HepG2 (cell line): ENCODE data around the gene ARHGAP9. TPM values are rescaled to one million over a fixed set of nuclear protein-coding genes. Genes with fewer than 3 reads are reported as not detected.

ENCODE experiments used
- BORCS8-MEF2B ChIP-seq: sonication (generic); formaldehyde crosslinking; IDR thresholded peaks from 2 replicates; pipeline ENCODE4 v1.8.0; 2022; ENCODE audit warnings: mild to moderate bottlenecking, missing genetic modification reagents
- DNMT3B ChIP-seq: conservative IDR thresholded peaks from 2 replicates; pipeline ENCODE4 v1.6.1; 2016; ENCODE audit warnings: missing biosample characterization, control low read depth
- EEA1 ChIP-seq: sonication (generic); formaldehyde crosslinking; IDR thresholded peaks from 2 replicates; pipeline ENCODE4 v1.5.1; 2020; ENCODE audit warnings: mild to moderate bottlenecking, missing genetic modification reagents, borderline replicate concordance
- FOXA3 ChIP-seq: IDR thresholded peaks from 2 replicates; pipeline ENCODE4 v1.6.1; 2016; ENCODE audit warnings: missing genetic modification reagents, missing compliant biosample characterization
- KAT2B ChIP-seq: fragments of 150-350 bp; IDR thresholded peaks from 2 replicates; pipeline ENCODE4 v1.6.1; 2014; ENCODE audit warnings: low read depth, low read length, borderline replicate concordance
- KDM5A ChIP-seq: fragments of 200-600 bp; sonication (generic); IDR thresholded peaks from 2 replicates; pipeline ENCODE4 v1.7.0; 2018; ENCODE audit warnings: antibody characterized with exemption, mild to moderate bottlenecking, low read length, borderline replicate concordance
- PITX1 ChIP-seq: sonication (generic); formaldehyde crosslinking; IDR thresholded peaks from 2 replicates; pipeline ENCODE4 v1.5.1; 2020; ENCODE audit warnings: mild to moderate bottlenecking, missing genetic modification reagents
- SALL2 ChIP-seq: sonication (generic); formaldehyde crosslinking; IDR thresholded peaks from 2 replicates; pipeline ENCODE4 v1.8.1; 2023; ENCODE audit warnings: mild to moderate bottlenecking, missing genetic modification reagents, inconsistent platforms
- SMYD3 ChIP-seq: sonication (generic); formaldehyde crosslinking; IDR thresholded peaks from 2 replicates; pipeline ENCODE4 v1.8.1; 2023; ENCODE audit warnings: mild to moderate bottlenecking, missing genetic modification reagents
- SRSF1 ChIP-seq: fragments of 200-400 bp; formaldehyde crosslinking; optimal IDR thresholded peaks from 2 replicates; pipeline ENCODE3; 2017; ENCODE audit warnings: mild to moderate bottlenecking, low read depth, low read length, moderate library complexity
- TGIF2 ChIP-seq: IDR thresholded peaks from 2 replicates; pipeline ENCODE4 v1.6.1; 2016; ENCODE audit warnings: control low read depth, missing compliant biosample characterization
- ZFP1 ChIP-seq: IDR thresholded peaks from 2 replicates; pipeline ENCODE4 v1.6.1; 2016
- ZNF256 ChIP-seq: sonication (generic); formaldehyde crosslinking; conservative IDR thresholded peaks from 2 replicates; pipeline ENCODE4 v1.4.0; 2020; ENCODE audit warnings: missing genetic modification reagents
- ZNF317 ChIP-seq: sonication (generic); formaldehyde crosslinking; IDR thresholded peaks from 2 replicates; pipeline ENCODE4 v1.5.0; 2020; ENCODE audit warnings: mild to moderate bottlenecking, missing genetic modification reagents
- ZNF451 ChIP-seq: sonication (generic); formaldehyde crosslinking; IDR thresholded peaks from 2 replicates; pipeline ENCODE4 v1.5.0; 2020; ENCODE audit warnings: mild to moderate bottlenecking, missing genetic modification reagents
- ZNF468 ChIP-seq: sonication (generic); formaldehyde crosslinking; IDR thresholded peaks from 2 replicates; pipeline ENCODE4 v1.8.0; 2022; ENCODE audit warnings: mild to moderate bottlenecking, moderate library complexity, missing genetic modification reagents
- ZNF543 ChIP-seq: sonication (generic); formaldehyde crosslinking; IDR thresholded peaks from 2 replicates; pipeline ENCODE4 v1.4.0; 2020; ENCODE audit warnings: mild to moderate bottlenecking, missing genetic modification reagents
- ZNF558 ChIP-seq: sonication (generic); formaldehyde crosslinking; IDR thresholded peaks from 2 replicates; pipeline ENCODE4 v1.9.0; 2022; ENCODE audit warnings: mild to moderate bottlenecking, missing genetic modification reagents, borderline replicate concordance
- ZNF577 ChIP-seq: sonication (generic); formaldehyde crosslinking; IDR thresholded peaks from 2 replicates; pipeline ENCODE4 v1.4.0; 2020; ENCODE audit warnings: mild to moderate bottlenecking, low read depth, missing genetic modification reagents, borderline replicate concordance
- polyA plus RNA-seq, 8 experiments: library from polyadenylated mRNA; depleted of rRNA in 3 of 8; stranded (reverse) in 7 of 8; unstranded in 1 of 8; fragments of >200 nt; fragmentation: Illumina TruSeq in 4 of 8; extraction: Trizol in 4 of 8; gene quantifications; 2 replicates each; pipeline versions ENCODE4 v1.2.1 to v1.2.3, GENCODE V29; 2011 to 2016; ENCODE audit warnings: low read depth in 4 of 8, missing spikeins in 1 of 8, mixed read lengths in 1 of 8; ENCODE audit not compliant: insufficient read depth in 1 of 8
- total RNA-seq, 5 experiments: library from RNA; depleted of rRNA; stranded (reverse); fragments of >200 nt; fragmentation: Illumina TruSeq; extraction: Trizol; gene quantifications; 2 replicates each; pipeline ENCODE4 v1.2.3, GENCODE V29; 2016; ENCODE audit warnings: low read depth in 1 of 5
- TF ChIP-seq, protein P1 (sequence below): sonication (generic); formaldehyde crosslinking; IDR thresholded peaks from 2 replicates; pipeline ENCODE4 v1.4.0; 2020; ENCODE audit warnings: mild to moderate bottlenecking, low read depth, missing genetic modification reagents
- TF ChIP-seq, protein P2 (sequence below): sonication (generic); formaldehyde crosslinking; IDR thresholded peaks from 2 replicates; pipeline ENCODE4 v1.4.0; 2020; ENCODE audit warnings: missing genetic modification reagents
- TF ChIP-seq, protein P3 (sequence below): sonication (generic); formaldehyde crosslinking; IDR thresholded peaks from 2 replicates; pipeline ENCODE4 v1.5.0; 2020; ENCODE audit warnings: missing genetic modification reagents, mild to moderate bottlenecking, borderline replicate concordance

The ARHGAP9 gene
- total and polyA plus RNA-seq, 2 of the 13 experiments (the other 11 are each of a cell fraction or from before 2014, with no cell fraction given) = 0.18 to 1.2 TPM

DNA sequence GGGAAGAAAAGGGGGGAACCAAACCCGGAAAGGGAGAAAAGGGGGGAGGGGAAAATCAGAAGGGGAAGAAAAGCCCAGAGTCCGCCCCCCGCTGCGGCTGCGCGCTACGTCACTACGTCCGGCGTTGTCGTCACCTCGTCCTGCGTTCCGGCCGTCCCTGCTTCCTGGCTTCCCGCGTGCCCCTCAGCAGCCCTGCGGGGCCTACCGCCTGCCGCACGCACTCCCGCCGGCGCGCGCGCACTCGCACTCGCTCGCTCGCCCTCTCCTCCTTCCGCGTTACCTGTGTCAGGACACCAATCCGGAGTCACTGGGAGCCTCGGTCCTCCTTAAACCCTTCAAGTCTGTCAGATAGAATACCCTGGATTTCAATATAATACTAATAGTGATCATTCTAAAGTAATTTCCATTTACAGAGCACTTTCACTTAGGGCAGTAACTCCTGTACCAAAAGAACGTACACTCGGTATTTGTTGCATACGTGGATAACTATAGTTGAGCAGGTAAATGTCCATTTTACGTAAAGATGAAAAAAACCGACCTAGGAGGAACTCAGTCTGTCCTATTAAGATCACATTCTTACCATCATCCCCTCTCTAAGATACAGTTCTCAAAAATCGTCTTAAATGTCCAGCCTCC lies 48.6 kb downstream of the ARHGAP9 start, which contains the start of gene R3HDM2 (continued):
- TF ChIP-seq, protein P1, sequence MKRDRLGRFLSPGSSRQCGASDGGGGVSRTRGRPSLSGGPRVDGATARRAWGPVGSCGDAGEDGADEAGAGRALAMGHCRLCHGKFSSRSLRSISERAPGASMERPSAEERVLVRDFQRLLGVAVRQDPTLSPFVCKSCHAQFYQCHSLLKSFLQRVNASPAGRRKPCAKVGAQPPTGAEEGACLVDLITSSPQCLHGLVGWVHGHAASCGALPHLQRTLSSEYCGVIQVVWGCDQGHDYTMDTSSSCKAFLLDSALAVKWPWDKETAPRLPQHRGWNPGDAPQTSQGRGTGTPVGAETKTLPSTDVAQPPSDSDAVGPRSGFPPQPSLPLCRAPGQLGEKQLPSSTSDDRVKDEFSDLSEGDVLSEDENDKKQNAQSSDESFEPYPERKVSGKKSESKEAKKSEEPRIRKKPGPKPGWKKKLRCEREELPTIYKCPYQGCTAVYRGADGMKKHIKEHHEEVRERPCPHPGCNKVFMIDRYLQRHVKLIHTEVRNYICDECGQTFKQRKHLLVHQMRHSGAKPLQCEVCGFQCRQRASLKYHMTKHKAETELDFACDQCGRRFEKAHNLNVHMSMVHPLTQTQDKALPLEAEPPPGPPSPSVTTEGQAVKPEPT (CRISPR knock-in tag) = peak; percentile 84; the same call in 1 of the 2 replicates
- TF ChIP-seq EEA1 (peak; percentile 78; the same call in 1 of the 2 replicates), SRSF1 (no peak), ZNF317 (CRISPR knock-in tag) (0 out of 2 replicates have a peak, but pooled peaks have one; percentile 36), ZNF558 (CRISPR knock-in tag) (peak; percentile 50; the same call in 1 of the 2 replicates), ZNF577 (CRISPR knock-in tag) (no peak), ZNF543 (CRISPR knock-in tag) (no peak), KAT2B (no peak), ZFP1 (CRISPR knock-in tag) (no peak), DNMT3B (CRISPR knock-in tag) (peak; percentile 89; the same call in 1 of the 2 replicates), SALL2 (CRISPR knock-in tag) (no peak; the same call in 1 of the 2 replicates), BORCS8-MEF2B (CRISPR knock-in tag) (peak; percentile 65), TGIF2 (peak; percentile 64; the same call in 1 of the 2 replicates), ZNF256 (CRISPR knock-in tag) (peak; percentile 44; the same call in 1 of the 2 replicates), SMYD3 (CRISPR knock-in tag) (peak; percentile 23; the same call in 1 of the 2 replicates), FOXA3 (peak; percentile 50), KDM5A (no peak), ZNF451 (CRISPR knock-in tag) (no peak), PITX1 (peak; percentile 54; the same call in 1 of the 2 replicates), ZNF468 (CRISPR knock-in tag) (no peak)
- TF ChIP-seq, protein P2, sequence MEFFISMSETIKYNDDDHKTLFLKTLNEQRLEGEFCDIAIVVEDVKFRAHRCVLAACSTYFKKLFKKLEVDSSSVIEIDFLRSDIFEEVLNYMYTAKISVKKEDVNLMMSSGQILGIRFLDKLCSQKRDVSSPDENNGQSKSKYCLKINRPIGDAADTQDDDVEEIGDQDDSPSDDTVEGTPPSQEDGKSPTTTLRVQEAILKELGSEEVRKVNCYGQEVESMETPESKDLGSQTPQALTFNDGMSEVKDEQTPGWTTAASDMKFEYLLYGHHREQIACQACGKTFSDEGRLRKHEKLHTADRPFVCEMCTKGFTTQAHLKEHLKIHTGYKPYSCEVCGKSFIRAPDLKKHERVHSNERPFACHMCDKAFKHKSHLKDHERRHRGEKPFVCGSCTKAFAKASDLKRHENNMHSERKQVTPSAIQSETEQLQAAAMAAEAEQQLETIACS (CRISPR knock-in tag) = peak; percentile 95
- TF ChIP-seq, protein P3, sequence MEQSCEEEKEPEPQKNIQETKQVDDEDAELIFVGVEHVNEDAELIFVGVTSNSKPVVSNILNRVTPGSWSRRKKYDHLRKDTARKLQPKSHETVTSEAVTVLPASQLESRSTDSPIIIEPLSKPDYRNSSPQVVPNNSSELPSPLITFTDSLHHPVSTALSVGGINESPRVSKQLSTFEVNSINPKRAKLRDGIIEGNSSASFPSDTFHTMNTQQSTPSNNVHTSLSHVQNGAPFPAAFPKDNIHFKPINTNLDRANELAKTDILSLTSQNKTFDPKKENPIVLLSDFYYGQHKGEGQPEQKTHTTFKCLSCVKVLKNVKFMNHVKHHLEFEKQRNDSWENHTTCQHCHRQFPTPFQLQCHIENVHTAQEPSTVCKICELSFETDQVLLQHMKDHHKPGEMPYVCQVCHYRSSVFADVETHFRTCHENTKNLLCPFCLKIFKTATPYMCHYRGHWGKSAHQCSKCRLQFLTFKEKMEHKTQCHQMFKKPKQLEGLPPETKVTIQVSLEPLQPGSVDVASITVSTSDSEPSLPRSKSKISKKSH = peak; percentile 76; the same call in 1 of the 2 replicates
